ENCODE data around the gene EEF1AKMT3. TPM values are rescaled to one million over a fixed set of nuclear protein-coding genes. Genes with fewer than 3 reads are reported as not detected.

Gene EEF1AKMT3
- total RNA-seq, 1 donor from 2014 or later: 5.6 TPM

DNA sequence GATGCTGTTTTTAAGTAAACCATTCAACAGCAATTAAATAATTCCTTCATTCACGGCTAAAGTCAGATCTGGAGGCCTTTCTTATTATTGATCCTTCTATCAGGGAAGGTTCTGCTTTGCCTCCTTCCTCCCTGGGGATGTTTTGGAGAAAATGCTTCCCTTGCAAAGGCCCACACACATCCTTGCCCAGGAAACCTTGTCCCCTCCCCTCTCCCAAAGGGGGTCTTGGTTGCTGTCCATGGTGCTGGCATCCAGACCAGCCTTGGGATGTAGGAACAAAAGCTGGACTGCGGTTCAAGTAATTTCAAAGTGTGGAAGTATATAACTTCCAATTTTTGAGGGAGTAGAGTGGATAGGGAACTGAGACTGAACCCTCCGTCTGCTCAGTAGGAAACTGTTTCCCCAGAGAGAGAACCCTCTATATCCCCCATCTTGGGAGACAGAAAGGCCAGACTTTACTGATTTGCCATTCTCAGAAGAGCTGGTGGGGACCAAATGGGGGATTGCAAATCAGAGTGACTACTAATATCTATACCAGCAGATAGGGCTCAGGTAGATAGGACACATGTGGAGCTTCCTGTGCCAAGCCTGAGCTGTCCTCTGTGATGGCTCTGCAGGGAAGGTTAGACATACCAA is 11.9 kb upstream of the EEF1AKMT3 start:
- Mint-ChIP-seq H3K4me3 (ENCODE audit: low read depth) (no peak overlapping the region), H3K27me3 (peaks cover 33% of the 10 kb centered on the region), H3K27ac (no peak overlapping the region), H3K36me3 (ENCODE audit: insufficient read depth) (peaks cover 17% of the 10 kb centered on the region), H3K4me1 (ENCODE audit: low read depth) (peaks cover 12% of the 10 kb centered on the region), H3K9me3 (ENCODE audit: low read depth) (no peaks in the 10 kb centered on the region)
- no peak for DNase-seq (ENCODE audit: low spot score, unreplicated experiment)
- TF ChIP-seq, protein P1, sequence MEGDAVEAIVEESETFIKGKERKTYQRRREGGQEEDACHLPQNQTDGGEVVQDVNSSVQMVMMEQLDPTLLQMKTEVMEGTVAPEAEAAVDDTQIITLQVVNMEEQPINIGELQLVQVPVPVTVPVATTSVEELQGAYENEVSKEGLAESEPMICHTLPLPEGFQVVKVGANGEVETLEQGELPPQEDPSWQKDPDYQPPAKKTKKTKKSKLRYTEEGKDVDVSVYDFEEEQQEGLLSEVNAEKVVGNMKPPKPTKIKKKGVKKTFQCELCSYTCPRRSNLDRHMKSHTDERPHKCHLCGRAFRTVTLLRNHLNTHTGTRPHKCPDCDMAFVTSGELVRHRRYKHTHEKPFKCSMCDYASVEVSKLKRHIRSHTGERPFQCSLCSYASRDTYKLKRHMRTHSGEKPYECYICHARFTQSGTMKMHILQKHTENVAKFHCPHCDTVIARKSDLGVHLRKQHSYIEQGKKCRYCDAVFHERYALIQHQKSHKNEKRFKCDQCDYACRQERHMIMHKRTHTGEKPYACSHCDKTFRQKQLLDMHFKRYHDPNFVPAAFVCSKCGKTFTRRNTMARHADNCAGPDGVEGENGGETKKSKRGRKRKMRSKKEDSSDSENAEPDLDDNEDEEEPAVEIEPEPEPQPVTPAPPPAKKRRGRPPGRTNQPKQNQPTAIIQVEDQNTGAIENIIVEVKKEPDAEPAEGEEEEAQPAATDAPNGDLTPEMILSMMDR (IDR thresholded peaks at IDR 0.05; ENCODE audit: unreplicated experiment): no peak

DNA sequence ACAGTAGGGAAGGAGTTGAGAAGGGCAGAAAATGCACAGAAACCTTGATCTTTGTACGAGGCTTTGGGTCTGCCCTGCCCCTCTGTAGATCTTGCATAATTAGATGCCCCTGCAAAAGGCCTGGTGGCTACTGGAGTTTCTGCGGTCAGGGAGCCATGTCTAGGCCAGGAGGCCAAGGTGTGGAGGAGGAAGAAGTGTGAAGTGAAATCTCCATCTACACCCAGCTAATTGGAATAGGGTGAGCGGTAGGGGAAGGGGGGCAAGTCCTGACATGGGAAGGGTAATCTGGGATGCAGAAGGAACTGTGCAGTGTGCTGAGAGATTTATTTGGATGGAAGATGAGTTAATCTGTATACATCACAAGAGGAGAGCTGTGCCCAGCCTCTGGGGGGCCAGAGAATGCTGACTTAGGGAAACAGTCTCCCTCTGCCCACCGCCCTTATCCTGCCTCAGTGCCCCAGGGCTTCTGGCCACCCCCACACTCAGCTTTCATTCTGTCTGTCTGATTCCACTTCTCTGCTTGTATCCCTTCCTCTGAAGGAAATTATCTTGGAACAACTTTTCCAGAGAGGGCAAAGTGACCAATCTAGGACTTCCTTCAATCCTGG is 10.9 kb upstream of the EEF1AKMT3 start:
- peaks cover 43% of the 10 kb centered on the region for H3K27me3 Mint-ChIP-seq
- H3K4me3 Mint-ChIP-seq (ENCODE audit: low read depth): no peak overlapping the region
- H3K27ac Mint-ChIP-seq: no peak overlapping the region
- peaks cover 17% of the 10 kb centered on the region for H3K36me3 Mint-ChIP-seq (ENCODE audit: insufficient read depth)
- H3K4me1 Mint-ChIP-seq (ENCODE audit: low read depth): peaks cover 12% of the 10 kb centered on the region
- DNase-seq (ENCODE audit: low spot score, unreplicated experiment): no peak
- H3K9me3 Mint-ChIP-seq (ENCODE audit: low read depth): no peaks in the 10 kb centered on the region
- TF ChIP-seq, protein P1 (IDR thresholded peaks at IDR 0.05; ENCODE audit: unreplicated experiment): no peak

DNA sequence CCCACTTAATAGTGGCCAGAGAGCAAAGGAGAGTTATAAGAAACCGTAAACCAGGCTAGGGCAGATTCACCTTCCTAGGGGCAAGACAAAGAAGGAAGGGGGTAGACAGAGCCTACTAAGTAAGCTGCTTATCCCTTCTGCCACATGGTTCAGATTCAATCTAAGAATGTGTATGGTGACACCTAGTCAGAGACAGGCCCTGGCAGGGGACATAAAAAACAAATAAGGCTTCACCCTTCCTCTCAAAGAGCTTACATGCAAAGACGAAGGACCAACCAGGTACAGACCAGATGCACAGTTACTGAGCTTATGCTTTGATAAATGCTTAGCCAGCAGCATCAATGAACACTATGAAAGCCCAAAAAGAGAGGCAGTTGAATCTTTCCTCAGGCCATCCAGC is 10.0 kb upstream of the EEF1AKMT3 start:
- Mint-ChIP-seq H3K9me3 (ENCODE audit: low read depth) (no peaks in the 10 kb centered on the region), H3K4me3 (ENCODE audit: low read depth) (no peak overlapping the region), H3K27me3 (peaks cover 52% of the 10 kb centered on the region), H3K36me3 (ENCODE audit: insufficient read depth) (peaks cover 13% of the 10 kb centered on the region), H3K27ac (no peak overlapping the region), H3K4me1 (ENCODE audit: low read depth) (peaks cover 10% of the 10 kb centered on the region)
- DNase-seq (ENCODE audit: low spot score, unreplicated experiment): no peak
- TF ChIP-seq, protein P1 (IDR thresholded peaks at IDR 0.05; ENCODE audit: unreplicated experiment): no peak

DNA sequence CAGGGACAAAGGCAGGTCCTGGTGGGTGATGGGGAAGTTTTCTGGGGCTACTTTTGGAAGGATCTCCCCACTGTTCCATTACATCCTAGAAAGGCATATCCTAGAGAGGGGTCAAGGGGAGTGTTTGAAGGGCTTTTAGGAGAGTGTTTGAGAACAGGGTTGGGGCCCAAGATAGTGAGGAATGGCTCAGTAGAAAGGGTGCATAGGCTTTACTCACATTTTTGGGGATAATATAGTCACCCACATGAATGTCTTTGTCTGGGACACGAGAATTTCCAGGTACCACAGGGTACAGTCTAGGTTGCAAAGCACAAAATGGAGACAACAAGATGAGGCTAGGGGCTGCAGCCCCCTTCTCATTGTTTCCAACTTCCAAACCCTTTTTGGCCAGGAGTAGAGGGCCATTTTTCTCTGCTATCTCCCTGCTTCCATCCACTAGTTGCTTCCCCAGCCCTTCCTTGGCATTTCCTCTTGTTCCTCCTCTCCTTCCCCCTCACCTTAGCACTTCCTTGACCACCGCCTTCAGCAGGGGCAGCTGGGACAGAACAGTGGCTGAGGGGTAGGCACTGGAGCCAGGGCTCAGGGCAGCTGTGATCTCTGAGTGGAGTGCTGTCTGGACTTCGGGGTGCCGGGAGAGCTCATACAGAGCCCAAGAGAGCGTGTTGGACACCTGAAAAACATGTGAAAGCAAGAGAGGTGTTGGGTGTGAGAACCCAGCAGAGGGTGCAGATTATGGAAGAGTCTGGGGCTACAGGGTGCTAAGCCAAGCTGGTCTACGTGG is 8.3 kb upstream of the EEF1AKMT3 start:
- peaks cover 63% of the 10 kb centered on the region for H3K27me3 Mint-ChIP-seq
- no peak overlapping the region for H3K27ac Mint-ChIP-seq
- no peaks in the 10 kb centered on the region for H3K9me3 Mint-ChIP-seq (ENCODE audit: low read depth)
- TF ChIP-seq, protein P1 (IDR thresholded peaks at IDR 0.05; ENCODE audit: unreplicated experiment): no peak
- H3K4me3 Mint-ChIP-seq (ENCODE audit: low read depth): peak overlapping the region; percentile 60
- H3K36me3 Mint-ChIP-seq (ENCODE audit: insufficient read depth): peaks cover 10% of the 10 kb centered on the region
- DNase-seq (ENCODE audit: low spot score, unreplicated experiment): no peak
- H3K4me1 Mint-ChIP-seq (ENCODE audit: low read depth): peaks cover 10% of the 10 kb centered on the region

- no peak for DNase-seq (ENCODE audit: low spot score, unreplicated experiment)
- Mint-ChIP-seq H3K4me1 (ENCODE audit: low read depth) (peaks cover 10% of the 10 kb centered on the region), H3K36me3 (ENCODE audit: insufficient read depth) (peaks cover 8% of the 10 kb centered on the region), H3K4me3 (ENCODE audit: low read depth) (peak overlapping the region; percentile 60), H3K9me3 (ENCODE audit: low read depth) (no peaks in the 10 kb centered on the region), H3K27me3 (peaks cover 63% of the 10 kb centered on the region), H3K27ac (no peak overlapping the region)
- TF ChIP-seq, protein P1 (IDR thresholded peaks at IDR 0.05; ENCODE audit: unreplicated experiment): no peak
These were observed 7.8 kb upstream of the EEF1AKMT3 start for GRCh38 chr12:57764662-57765002.

Measured in progenitor cell of endocrine pancreas (in vitro differentiated cells).